ENCODE measurements around the gene PLCD3. TPM values are rescaled to one million over a fixed set of nuclear protein-coding genes. Genes with fewer than 3 reads are reported as not detected.

PLCD3 gene
- total RNA-seq, 1 experiment from 2014 or later = 13.3 TPM

- Histone ChIP-seq H3K27me3 (no peaks in the 10 kb centered on the region), H3K9me3 (no peaks in the 10 kb centered on the region), H3K4me3 (no peak overlapping the region), H3K36me3 (no peaks in the 10 kb centered on the region)
- no peak for DNase-seq
Measured at GRCh38 chr17:45139533-45139920, 7.2 kb upstream of the PLCD3 start.

GRCh38 chr17:45138911-45139532, 6.7 kb upstream of the PLCD3 start:
- Histone ChIP-seq H3K9me3 (no peaks in the 10 kb centered on the region), H3K4me3 (no peak overlapping the region), H3K27me3 (no peaks in the 10 kb centered on the region), H3K36me3 (no peaks in the 10 kb centered on the region)
- no peak for DNase-seq

- no peaks in the 10 kb centered on the region for H3K27me3 ChIP-seq
- H3K36me3 ChIP-seq = no peaks in the 10 kb centered on the region
- no peak overlapping the region for H3K4me3 ChIP-seq
- H3K9me3 ChIP-seq = no peaks in the 10 kb centered on the region
- DNase-seq = no peak
Measured at GRCh38 chr17:45137561-45138305, 5.4 kb upstream of the PLCD3 start.

GRCh38 chr17:45136846-45137560, 4.7 kb upstream of the PLCD3 start:
- no peak overlapping the region for H3K4me3 ChIP-seq
- H3K36me3 ChIP-seq = no peaks in the 10 kb centered on the region
- H3K9me3 ChIP-seq = no peaks in the 10 kb centered on the region
- no peak for DNase-seq
- H3K27me3 ChIP-seq = no peaks in the 10 kb centered on the region

- no peak for DNase-seq
- peak overlapping the region; percentile 60 for H3K4me3 ChIP-seq
- H3K36me3 ChIP-seq = no peaks in the 10 kb centered on the region
- no peaks in the 10 kb centered on the region for H3K27me3 ChIP-seq
- no peaks in the 10 kb centered on the region for H3K9me3 ChIP-seq
Measured at GRCh38 chr17:45135978-45136791, 3.9 kb upstream of the PLCD3 start.

- H3K9me3 ChIP-seq = no peaks in the 10 kb centered on the region
- H3K27me3 ChIP-seq = no peaks in the 10 kb centered on the region
- peak; percentile 92 for DNase-seq
- no peaks in the 10 kb centered on the region for H3K36me3 ChIP-seq
- H3K4me3 ChIP-seq = peak within 1 kb of the TSS; percentile 60
Measured at GRCh38 chr17:45135192-45135977, 3.1 kb upstream of the PLCD3 start, which contains the start of gene ACBD4. Gene ACBD4 (plus strand): TSS chr17:45135687. CDS start chr17:45136145, 458 bp downstream.

GRCh38 chr17:45132572-45133463, 503 bp upstream of the PLCD3 start:
- Histone ChIP-seq H3K27me3 (no peaks in the 10 kb centered on the region), H3K4me3 (peak overlapping the region; percentile 76), H3K36me3 (no peaks in the 10 kb centered on the region), H3K9me3 (no peaks in the 10 kb centered on the region)
- peak; percentile 81 for DNase-seq

GRCh38 chr17:45131616-45132319, 547 bp downstream of the PLCD3 start:
- H3K4me3 ChIP-seq = peak overlapping the region; percentile 76
- H3K36me3 ChIP-seq = no peaks in the 10 kb centered on the region
- peak; percentile 32 for DNase-seq
- no peaks in the 10 kb centered on the region for H3K9me3 ChIP-seq
- no peaks in the 10 kb centered on the region for H3K27me3 ChIP-seq

GRCh38 chr17:45130681-45131615, 1.4 kb downstream of the PLCD3 start:
- Histone ChIP-seq H3K27me3 (no peaks in the 10 kb centered on the region), H3K36me3 (no peaks in the 10 kb centered on the region), H3K9me3 (no peaks in the 10 kb centered on the region), H3K4me3 (peak overlapping the region; percentile 76)
- no peak for DNase-seq

- peaks cover 4% of the 10 kb centered on the region; the same call in 1 of the 2 replicates for H3K36me3 ChIP-seq
- no peaks in the 10 kb centered on the region for H3K9me3 ChIP-seq
- H3K4me3 ChIP-seq = no peak overlapping the region
- H3K27me3 ChIP-seq = no peaks in the 10 kb centered on the region
- DNase-seq = no peak
Measured at GRCh38 chr17:45129940-45130680, 2.2 kb downstream of the PLCD3 start.

GRCh38 chr17:45129426-45129939, 2.8 kb downstream of the PLCD3 start:
- H3K4me3 ChIP-seq = no peak overlapping the region
- H3K9me3 ChIP-seq = no peaks in the 10 kb centered on the region
- DNase-seq = no peak
- H3K27me3 ChIP-seq = no peaks in the 10 kb centered on the region
- peaks cover 4% of the 10 kb centered on the region; the same call in 1 of the 2 replicates for H3K36me3 ChIP-seq

- no peak for DNase-seq
- H3K36me3 ChIP-seq = peaks cover 4% of the 10 kb centered on the region; the same call in 1 of the 2 replicates
- no peaks in the 10 kb centered on the region for H3K9me3 ChIP-seq
- H3K4me3 ChIP-seq = no peak overlapping the region
- no peaks in the 10 kb centered on the region for H3K27me3 ChIP-seq
Measured at GRCh38 chr17:45128989-45129388, 3.3 kb downstream of the PLCD3 start.

- H3K36me3 ChIP-seq = peaks cover 4% of the 10 kb centered on the region; the same call in 1 of the 2 replicates
- H3K4me3 ChIP-seq = no peak overlapping the region
- H3K9me3 ChIP-seq = no peaks in the 10 kb centered on the region
- no peak for DNase-seq
- no peaks in the 10 kb centered on the region for H3K27me3 ChIP-seq
Measured at GRCh38 chr17:45128331-45128730, 4.0 kb downstream of the PLCD3 start.

Data from MG63 (cell line).